Measurements from ENCODE around the gene MRPL50. TPM values are rescaled to one million over a fixed set of nuclear protein-coding genes. Genes with fewer than 3 reads are reported as not detected.

MRPL50 gene
- total RNA-seq, 1 experiment from 2014 or later = 20.0 TPM

- Histone ChIP-seq H2BK5ac (ENCODE audit: insufficient read length, low read length) (no peak overlapping the region), H3T11ph (ENCODE audit: low read length) (no peak overlapping the region), H3K18ac (ENCODE audit: insufficient read length, low read depth, low read length) (no peak overlapping the region), H3K27me3 (ENCODE audit: insufficient read depth, low read length) (no peaks in the 10 kb centered on the region), H3K27ac (ENCODE audit: insufficient read length, low read depth, low read length) (no peak overlapping the region), H3K14ac (ENCODE audit: insufficient read depth, low read length) (no peak overlapping the region), H2AK5ac (ENCODE audit: insufficient read length, low read length) (no peak overlapping the region), H3K9me3 (ENCODE audit: control insufficient read depth, low read depth, low read length) (no peaks in the 10 kb centered on the region), H3K56ac (ENCODE audit: insufficient read length, low read depth, low read length) (no peak overlapping the region), H3K4ac (ENCODE audit: low read depth, low read length) (no peak overlapping the region), H4K5ac (ENCODE audit: insufficient read length, low read depth, low read length) (no peak overlapping the region), H4K91ac (ENCODE audit: insufficient read length, low read depth, low read length) (no peak overlapping the region), H2BK12ac (ENCODE audit: insufficient read length, low read depth, low read length) (no peak overlapping the region), H2BK120ac (ENCODE audit: low read depth, low read length, poor library complexity, severe bottlenecking) (no peak overlapping the region), H3K4me1 (ENCODE audit: insufficient read depth, low read length) (peaks cover 3% of the 10 kb centered on the region; the same call in 1 of the 2 replicates), H3K4me2 (ENCODE audit: insufficient read depth, insufficient read length, low read length) (no peak overlapping the region), H2BK20ac (ENCODE audit: low read depth, low read length, poor library complexity, severe bottlenecking) (no peak overlapping the region), H3K9ac (ENCODE audit: extremely low read depth, insufficient read length, low read length) (no peak overlapping the region), H2BK15ac (ENCODE audit: low read depth, low read length) (no peak overlapping the region), H3K23ac (ENCODE audit: insufficient read length, low read depth, low read length) (no peak overlapping the region), H2AFZ (ENCODE audit: low read length) (no peak overlapping the region), H3K79me2 (ENCODE audit: insufficient read depth, low read length) (no peaks in the 10 kb centered on the region), H4K8ac (replicated peaks; ENCODE audit: insufficient read length, low read depth, low read length) (no peak overlapping the region), H4K20me1 (ENCODE audit: control insufficient read depth, insufficient read depth, insufficient read length) (no peaks in the 10 kb centered on the region), H3K23me2 (ENCODE audit: insufficient read length, low read depth, low read length, poor library complexity, severe bottlenecking) (no peaks in the 10 kb centered on the region), H3K79me1 (ENCODE audit: insufficient read depth, low read depth, low read length, poor library complexity, severe bottlenecking) (no peaks in the 10 kb centered on the region)
- no peak for TF ChIP-seq CTCF (conservative IDR thresholded peaks at IDR 0.05)
- no peaks in the 10 kb centered on the region for H3K27me3 Mint-ChIP-seq (ENCODE audit: low read depth)
- H3K9me3 Mint-ChIP-seq = no peaks in the 10 kb centered on the region
- WGBS (ENCODE audit: extremely low coverage, insufficient read length, low lambda C conversion rate) = 100% methylated on average over 1 of the region's 3 CpGs
- no peak for DNase-seq
- H3K36me3 Mint-ChIP-seq (ENCODE audit: insufficient read depth in 1 of 3, low read depth in 3 of 3) = no peaks in the 10 kb centered on the region; a peak in 1 of 7 replicates
- peaks cover 13 to 18% of the 10 kb centered on the region in 2 experiments for H3K4me1 Mint-ChIP-seq
- H3K4me3 Mint-ChIP-seq = no peak overlapping the region
- no peak overlapping the region for H3K27ac Mint-ChIP-seq
Observed at GRCh38 chr9:101371813-101372212, 26.6 kb downstream of the MRPL50 start.

Measured in H9 (cell line).